ENCODE data around the gene BCO1.

DNA sequence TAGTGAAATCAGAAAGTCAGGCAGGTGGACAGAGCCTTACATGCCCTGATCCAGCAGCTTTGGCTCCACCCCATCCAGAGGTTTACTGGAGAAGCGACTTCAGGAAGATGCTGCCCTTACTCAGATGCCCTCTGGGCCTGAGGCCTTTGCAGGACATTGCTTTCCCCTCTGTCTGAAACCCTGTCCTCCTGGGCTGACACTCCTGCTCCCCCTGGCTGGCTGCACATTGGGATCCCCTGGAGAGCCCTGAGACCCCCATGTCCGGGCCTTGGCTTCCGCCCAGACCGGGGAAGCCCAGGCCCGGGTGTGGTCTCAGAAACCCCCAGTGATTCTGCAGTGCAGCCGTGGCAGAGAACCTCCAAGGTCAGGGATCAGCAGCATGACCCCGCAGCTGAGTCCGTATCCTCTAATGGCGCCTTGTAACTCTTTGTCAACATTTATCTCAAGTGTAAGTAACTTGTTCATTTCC lies 36.6 kb downstream of the BCO1 start:
- TF ChIP-seq, protein P1, sequence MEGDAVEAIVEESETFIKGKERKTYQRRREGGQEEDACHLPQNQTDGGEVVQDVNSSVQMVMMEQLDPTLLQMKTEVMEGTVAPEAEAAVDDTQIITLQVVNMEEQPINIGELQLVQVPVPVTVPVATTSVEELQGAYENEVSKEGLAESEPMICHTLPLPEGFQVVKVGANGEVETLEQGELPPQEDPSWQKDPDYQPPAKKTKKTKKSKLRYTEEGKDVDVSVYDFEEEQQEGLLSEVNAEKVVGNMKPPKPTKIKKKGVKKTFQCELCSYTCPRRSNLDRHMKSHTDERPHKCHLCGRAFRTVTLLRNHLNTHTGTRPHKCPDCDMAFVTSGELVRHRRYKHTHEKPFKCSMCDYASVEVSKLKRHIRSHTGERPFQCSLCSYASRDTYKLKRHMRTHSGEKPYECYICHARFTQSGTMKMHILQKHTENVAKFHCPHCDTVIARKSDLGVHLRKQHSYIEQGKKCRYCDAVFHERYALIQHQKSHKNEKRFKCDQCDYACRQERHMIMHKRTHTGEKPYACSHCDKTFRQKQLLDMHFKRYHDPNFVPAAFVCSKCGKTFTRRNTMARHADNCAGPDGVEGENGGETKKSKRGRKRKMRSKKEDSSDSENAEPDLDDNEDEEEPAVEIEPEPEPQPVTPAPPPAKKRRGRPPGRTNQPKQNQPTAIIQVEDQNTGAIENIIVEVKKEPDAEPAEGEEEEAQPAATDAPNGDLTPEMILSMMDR (tag by site-specific recombination; IDR thresholded peaks at IDR 0.05) = no peak
- TF ChIP-seq ZNF629 (tag by site-specific recombination; IDR thresholded peaks at IDR 0.05) (no peak), ZNF433 (tag by site-specific recombination; IDR thresholded peaks at IDR 0.05; ENCODE audit: low read depth) (no peak), TCF7L2 (IDR thresholded peaks at IDR 0.05; ENCODE audit: borderline replicate concordance, low read depth, low read length) (no peak), SP3 (tag by site-specific recombination; IDR thresholded peaks at IDR 0.05) (no peak)
- TF ChIP-seq, protein P2, sequence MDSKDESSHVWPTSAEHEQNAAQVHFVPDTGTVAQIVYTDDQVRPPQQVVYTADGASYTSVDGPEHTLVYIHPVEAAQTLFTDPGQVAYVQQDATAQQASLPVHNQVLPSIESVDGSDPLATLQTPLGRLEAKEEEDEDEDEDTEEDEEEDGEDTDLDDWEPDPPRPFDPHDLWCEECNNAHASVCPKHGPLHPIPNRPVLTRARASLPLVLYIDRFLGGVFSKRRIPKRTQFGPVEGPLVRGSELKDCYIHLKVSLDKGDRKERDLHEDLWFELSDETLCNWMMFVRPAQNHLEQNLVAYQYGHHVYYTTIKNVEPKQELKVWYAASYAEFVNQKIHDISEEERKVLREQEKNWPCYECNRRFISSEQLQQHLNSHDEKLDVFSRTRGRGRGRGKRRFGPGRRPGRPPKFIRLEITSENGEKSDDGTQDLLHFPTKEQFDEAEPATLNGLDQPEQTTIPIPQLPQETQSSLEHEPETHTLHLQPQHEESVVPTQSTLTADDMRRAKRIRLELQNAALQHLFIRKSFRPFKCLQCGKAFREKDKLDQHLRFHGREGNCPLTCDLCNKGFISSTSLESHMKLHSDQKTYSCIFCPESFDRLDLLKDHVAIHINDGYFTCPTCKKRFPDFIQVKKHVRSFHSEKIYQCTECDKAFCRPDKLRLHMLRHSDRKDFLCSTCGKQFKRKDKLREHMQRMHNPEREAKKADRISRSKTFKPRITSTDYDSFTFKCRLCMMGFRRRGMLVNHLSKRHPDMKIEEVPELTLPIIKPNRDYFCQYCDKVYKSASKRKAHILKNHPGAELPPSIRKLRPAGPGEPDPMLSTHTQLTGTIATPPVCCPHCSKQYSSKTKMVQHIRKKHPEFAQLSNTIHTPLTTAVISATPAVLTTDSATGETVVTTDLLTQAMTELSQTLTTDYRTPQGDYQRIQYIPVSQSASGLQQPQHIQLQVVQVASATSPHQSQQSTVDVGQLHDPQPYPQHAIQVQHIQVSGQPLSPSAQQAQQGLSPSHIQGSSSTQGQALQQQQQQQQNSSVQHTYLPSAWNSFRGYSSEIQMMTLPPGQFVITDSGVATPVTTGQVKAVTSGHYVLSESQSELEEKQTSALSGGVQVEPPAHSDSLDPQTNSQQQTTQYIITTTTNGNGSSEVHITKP (tag by site-specific recombination; IDR thresholded peaks at IDR 0.05) = no peak
- TF ChIP-seq, protein P3, sequence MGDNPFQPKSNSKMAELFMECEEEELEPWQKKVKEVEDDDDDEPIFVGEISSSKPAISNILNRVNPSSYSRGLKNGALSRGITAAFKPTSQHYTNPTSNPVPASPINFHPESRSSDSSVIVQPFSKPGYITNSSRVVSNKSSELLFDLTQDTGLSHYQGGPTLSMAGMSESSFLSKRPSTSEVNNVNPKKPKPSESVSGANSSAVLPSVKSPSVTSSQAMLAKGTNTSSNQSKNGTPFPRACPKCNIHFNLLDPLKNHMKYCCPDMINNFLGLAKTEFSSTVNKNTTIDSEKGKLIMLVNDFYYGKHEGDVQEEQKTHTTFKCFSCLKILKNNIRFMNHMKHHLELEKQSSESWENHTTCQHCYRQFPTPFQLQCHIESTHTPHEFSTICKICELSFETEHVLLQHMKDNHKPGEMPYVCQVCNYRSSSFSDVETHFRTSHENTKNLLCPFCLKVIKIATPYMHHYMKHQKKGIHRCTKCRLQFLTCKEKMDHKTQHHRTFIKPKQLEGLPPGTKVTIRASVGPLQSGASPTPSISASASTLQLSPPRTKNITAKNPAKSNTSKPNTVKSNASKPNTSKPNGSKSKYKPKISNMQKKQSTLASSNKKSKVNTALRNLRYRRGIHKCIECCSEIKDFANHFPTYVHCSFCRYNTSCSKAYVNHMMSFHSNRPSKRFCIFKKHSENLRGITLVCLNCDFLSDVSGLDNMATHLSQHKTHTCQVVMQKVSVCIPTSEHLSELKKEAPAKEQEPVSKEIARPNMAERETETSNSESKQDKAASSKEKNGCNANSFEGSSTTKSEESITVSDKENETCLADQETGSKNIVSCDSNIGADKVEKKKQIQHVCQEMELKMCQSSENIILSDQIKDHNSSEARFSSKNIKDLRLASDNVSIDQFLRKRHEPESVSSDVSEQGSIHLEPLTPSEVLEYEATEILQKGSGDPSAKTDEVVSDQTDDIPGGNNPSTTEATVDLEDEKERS (tag by site-specific recombination; IDR thresholded peaks at IDR 0.05) = no peak
- TF ChIP-seq, protein P4, sequence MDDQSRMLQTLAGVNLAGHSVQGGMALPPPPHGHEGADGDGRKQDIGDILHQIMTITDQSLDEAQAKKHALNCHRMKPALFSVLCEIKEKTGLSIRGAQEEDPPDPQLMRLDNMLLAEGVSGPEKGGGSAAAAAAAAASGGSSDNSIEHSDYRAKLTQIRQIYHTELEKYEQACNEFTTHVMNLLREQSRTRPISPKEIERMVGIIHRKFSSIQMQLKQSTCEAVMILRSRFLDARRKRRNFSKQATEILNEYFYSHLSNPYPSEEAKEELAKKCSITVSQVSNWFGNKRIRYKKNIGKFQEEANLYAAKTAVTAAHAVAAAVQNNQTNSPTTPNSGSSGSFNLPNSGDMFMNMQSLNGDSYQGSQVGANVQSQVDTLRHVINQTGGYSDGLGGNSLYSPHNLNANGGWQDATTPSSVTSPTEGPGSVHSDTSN (CRISPR knock-in tag; IDR thresholded peaks at IDR 0.05) = no peak

All from HEK293 (cell line).